Measurements from ENCODE around the gene MRPS27.

MRPS27 gene

DNA sequence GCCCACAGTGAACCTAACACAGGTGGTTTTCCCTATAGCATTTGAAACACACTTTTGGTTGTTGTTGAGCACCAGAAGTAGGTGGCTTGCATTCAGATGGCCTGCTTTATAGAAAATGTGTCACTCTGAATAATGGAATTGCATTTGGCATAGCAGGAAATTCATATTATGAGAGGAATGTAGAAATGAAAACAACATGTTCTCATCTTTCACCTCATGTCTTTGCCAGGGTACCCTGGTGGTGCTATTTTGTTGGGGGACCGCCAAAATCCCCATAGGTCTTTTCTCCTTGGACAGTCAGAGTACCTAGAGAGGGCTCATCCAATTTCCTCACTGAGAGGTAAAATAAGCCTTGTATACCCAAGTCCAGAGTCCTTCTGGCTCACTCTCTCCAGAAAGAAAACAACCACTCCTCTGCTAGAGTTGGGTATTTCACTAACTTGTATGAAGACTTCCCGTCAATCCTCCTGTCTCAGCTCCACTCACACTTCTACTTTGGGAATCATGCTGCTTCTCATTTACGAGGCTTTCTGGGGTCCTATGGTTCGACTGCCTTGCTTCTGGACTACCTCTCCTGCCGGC is 67.4 kb downstream of the MRPS27 start:
- H3K9me3 Mint-ChIP-seq: no peaks in the 10 kb centered on the region
- H3K4me1 Mint-ChIP-seq (ENCODE audit: low read depth in 2 of 2): peaks cover 7 to 8% of the 10 kb centered on the region in 2 donors
- no peak for DNase-seq
- no peaks in the 10 kb centered on the region for H3K27me3 Mint-ChIP-seq
- H3K27ac Mint-ChIP-seq: no peak overlapping the region
- no peaks in the 10 kb centered on the region for H3K36me3 Mint-ChIP-seq (ENCODE audit: insufficient read depth)
- H3K4me3 Mint-ChIP-seq: no peak overlapping the region
- no peak for ATAC-seq (replicated peaks)

DNA sequence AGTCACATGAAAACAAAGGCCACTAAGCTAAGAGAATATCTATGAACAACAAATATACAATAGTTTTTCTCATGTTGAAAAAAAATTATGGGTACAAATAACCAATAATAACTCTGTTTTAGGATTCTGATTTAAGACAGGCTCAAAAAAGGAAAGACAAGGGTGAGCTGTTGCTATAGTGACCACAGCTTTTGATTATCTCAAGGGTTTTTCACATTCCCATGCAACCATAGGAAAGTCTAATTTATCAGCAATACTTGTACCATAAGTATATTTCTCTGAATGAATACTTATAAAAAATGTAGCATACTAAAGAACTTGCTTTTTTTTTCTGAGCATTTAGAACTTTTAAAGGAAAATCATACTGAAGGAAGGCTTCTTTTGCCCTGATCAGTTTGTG is 68.0 kb downstream of the MRPS27 start:
- ATAC-seq (replicated peaks): no peak

DNA sequence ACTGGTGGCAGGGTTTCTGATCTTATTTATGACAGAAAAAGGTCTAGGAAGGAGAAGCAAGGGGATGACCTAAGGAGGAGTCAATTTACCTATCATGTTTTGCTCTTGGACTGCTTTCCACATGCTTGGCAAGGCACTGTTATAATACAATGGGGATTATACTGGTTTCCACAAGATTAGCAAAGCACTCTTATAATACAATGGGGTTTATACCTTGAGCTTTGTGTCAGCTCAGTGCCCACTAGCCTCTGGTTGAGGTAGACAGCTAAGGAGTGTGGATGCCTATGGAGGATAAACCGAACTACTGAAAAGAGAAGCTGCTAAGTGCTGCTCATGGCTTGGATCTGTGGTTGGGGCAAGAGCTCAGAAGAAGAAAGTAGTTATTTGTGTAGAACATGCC is 68.7 kb downstream of the MRPS27 start:
- Mint-ChIP-seq H3K36me3 (ENCODE audit: insufficient read depth) (no peaks in the 10 kb centered on the region), H3K27me3 (no peaks in the 10 kb centered on the region), H3K27ac (peak overlapping the region in 1 of 2 donors; percentile 24), H3K4me3 (no peak overlapping the region), H3K9me3 (no peaks in the 10 kb centered on the region), H3K4me1 (ENCODE audit: low read depth in 2 of 2) (peaks cover 11% of the 10 kb centered on the region in 2 donors)
- ATAC-seq (replicated peaks) (no peak), DNase-seq (no peak)

More for the DNA sequence above, 68.0 kb downstream of the MRPS27 start:
- peaks cover 7 to 8% of the 10 kb centered on the region in 2 donors for H3K4me1 Mint-ChIP-seq (ENCODE audit: low read depth in 2 of 2)
- H3K27ac Mint-ChIP-seq: no peak overlapping the region
- H3K9me3 Mint-ChIP-seq: no peaks in the 10 kb centered on the region
- H3K4me3 Mint-ChIP-seq: no peak overlapping the region
- DNase-seq: no peak
- no peaks in the 10 kb centered on the region for H3K27me3 Mint-ChIP-seq
- no peaks in the 10 kb centered on the region for H3K36me3 Mint-ChIP-seq (ENCODE audit: insufficient read depth)

DNA sequence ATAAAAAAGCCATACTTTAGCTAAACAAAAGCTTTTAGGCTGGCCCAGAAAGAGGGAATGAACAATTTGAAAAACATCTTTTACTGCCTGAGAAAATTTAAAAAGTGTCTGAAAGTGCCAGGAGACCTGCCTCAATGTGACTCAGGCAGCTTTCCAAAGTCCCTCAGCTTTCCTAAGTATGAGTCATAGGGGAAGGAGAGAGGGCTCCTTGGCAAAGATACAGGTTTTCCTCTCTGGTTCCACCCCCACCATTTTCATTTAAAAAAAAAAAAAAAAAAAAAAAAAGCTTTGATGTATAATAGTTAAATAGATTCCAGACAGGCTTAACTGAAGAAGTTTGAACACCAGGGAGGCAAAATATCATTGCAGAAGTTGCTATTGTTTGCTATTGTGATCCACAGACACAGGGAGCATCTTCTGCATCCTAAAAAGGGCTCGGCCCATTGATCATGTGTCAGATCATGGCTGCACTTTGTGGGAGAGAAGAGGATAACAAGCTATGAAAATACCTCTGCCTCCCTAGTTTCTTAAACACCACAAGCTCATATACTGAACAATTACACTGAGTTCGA is 71.5 kb downstream of the MRPS27 start:
- ATAC-seq (replicated peaks) (no peak), DNase-seq (no peak)
- no peaks in the 10 kb centered on the region for H3K36me3 Mint-ChIP-seq (ENCODE audit: insufficient read depth)
- no peaks in the 10 kb centered on the region for H3K9me3 Mint-ChIP-seq
- H3K4me3 Mint-ChIP-seq: no peak overlapping the region
- H3K27ac Mint-ChIP-seq: no peak overlapping the region
- H3K4me1 Mint-ChIP-seq (ENCODE audit: low read depth in 2 of 2): peaks cover 19 to 21% of the 10 kb centered on the region in 2 donors
- no peaks in the 10 kb centered on the region for H3K27me3 Mint-ChIP-seq

GRCh38 chr5:72246954-72247442 is 73.0 kb downstream of the MRPS27 start:
- Mint-ChIP-seq H3K27me3 (no peaks in the 10 kb centered on the region), H3K9me3 (no peaks in the 10 kb centered on the region), H3K4me1 (ENCODE audit: low read depth in 2 of 2) (peaks cover 16 to 23% of the 10 kb centered on the region in 2 donors), H3K27ac (no peak overlapping the region), H3K4me3 (no peak overlapping the region), H3K36me3 (ENCODE audit: insufficient read depth) (no peaks in the 10 kb centered on the region)
- DNase-seq: no peak
- no peak for ATAC-seq (replicated peaks)

DNA sequence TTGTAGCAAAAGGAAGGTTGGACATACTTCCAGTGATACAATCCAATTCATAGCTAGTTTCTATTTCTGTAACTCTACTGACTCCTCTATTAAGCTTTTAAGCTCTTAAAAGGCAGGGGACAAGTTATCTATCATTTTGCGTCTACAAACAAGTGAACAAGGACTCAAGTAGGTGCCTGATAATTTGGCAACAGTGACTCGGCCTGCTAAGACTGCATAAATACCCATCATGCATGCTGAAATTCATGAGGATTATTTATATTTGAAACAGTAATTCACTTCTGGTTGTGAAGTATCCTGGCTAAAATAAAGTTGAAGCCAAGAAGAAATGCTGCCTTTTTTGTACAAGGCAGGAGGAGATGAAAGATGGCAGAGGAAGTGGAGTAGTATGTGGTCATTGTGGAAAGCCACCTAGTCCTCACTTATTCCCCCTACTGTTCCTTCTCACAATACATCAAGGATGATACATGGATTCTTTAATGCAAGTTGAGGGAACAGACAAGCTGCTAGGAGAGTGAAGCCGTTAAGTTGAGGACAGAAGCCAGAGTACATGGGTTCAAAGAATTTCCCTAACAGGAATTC is 74.0 kb downstream of the MRPS27 start:
- DNase-seq (no peak), ATAC-seq (replicated peaks) (no peak)
- H3K4me1 Mint-ChIP-seq (ENCODE audit: low read depth in 2 of 2): peaks cover 19 to 21% of the 10 kb centered on the region in 2 donors
- no peak overlapping the region for H3K4me3 Mint-ChIP-seq
- H3K36me3 Mint-ChIP-seq (ENCODE audit: insufficient read depth): no peaks in the 10 kb centered on the region
- no peaks in the 10 kb centered on the region for H3K9me3 Mint-ChIP-seq
- no peak overlapping the region for H3K27ac Mint-ChIP-seq
- H3K27me3 Mint-ChIP-seq: no peaks in the 10 kb centered on the region

GRCh38 chr5:72245546-72245945 is 74.5 kb downstream of the MRPS27 start:
- ATAC-seq (replicated peaks) (no peak), DNase-seq (no peak)
- no peak overlapping the region for H3K27ac Mint-ChIP-seq
- H3K9me3 Mint-ChIP-seq: no peaks in the 10 kb centered on the region
- H3K4me3 Mint-ChIP-seq: no peak overlapping the region
- peaks cover 15 to 17% of the 10 kb centered on the region in 2 donors for H3K4me1 Mint-ChIP-seq (ENCODE audit: low read depth in 2 of 2)
- no peaks in the 10 kb centered on the region for H3K27me3 Mint-ChIP-seq
- H3K36me3 Mint-ChIP-seq (ENCODE audit: insufficient read depth): no peaks in the 10 kb centered on the region

DNA sequence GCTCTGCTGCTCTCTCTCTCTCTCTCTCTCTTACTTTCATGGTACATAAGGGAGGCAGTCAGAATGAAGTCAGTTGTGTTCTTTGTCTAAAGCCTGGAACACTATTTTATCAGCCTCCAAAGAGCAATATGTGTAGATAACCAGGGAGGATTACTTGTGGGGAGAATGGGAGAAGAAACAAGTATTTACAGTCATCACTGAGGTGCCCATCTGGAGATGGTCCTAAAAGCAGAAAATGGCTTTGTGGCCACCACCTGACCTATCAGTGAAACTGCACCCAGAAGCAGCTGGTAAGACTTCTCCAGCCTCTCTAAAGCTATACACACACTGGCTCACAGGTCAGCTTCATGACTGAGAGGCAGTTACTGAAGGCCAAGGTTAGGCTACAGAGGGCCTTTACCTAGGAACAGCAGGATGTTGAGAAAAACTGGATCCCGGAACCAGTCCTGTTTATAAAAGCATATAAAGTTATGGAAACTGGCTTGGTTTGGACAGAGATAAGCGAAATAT is 75.1 kb downstream of the MRPS27 start:
- Mint-ChIP-seq H3K27ac (no peak overlapping the region), H3K4me3 (no peak overlapping the region), H3K27me3 (no peaks in the 10 kb centered on the region), H3K4me1 (ENCODE audit: low read depth in 2 of 2) (peaks cover 15 to 17% of the 10 kb centered on the region in 2 donors), H3K9me3 (no peaks in the 10 kb centered on the region), H3K36me3 (ENCODE audit: insufficient read depth) (no peaks in the 10 kb centered on the region)
- DNase-seq (peak in 1 of 3 experiments; percentile 11), ATAC-seq (replicated peaks) (peak; percentile 58)

- Mint-ChIP-seq H3K9me3 (no peaks in the 10 kb centered on the region), H3K4me1 (ENCODE audit: low read depth in 2 of 2) (peaks cover 15 to 17% of the 10 kb centered on the region in 2 donors), H3K27me3 (no peaks in the 10 kb centered on the region), H3K4me3 (no peak overlapping the region), H3K36me3 (ENCODE audit: insufficient read depth) (peaks cover 3% of the 10 kb centered on the region), H3K27ac (no peak overlapping the region)
- ATAC-seq (replicated peaks): no peak
- DNase-seq: no peak
Observed at GRCh38 chr5:72243706-72244105, 76.3 kb downstream of the MRPS27 start.

GRCh38 chr5:72242796-72243475 is 77.1 kb downstream of the MRPS27 start:
- H3K36me3 Mint-ChIP-seq (ENCODE audit: insufficient read depth): peaks cover 3% of the 10 kb centered on the region
- no peak overlapping the region for H3K27ac Mint-ChIP-seq
- no peak for ATAC-seq (replicated peaks)
- DNase-seq: no peak
- no peaks in the 10 kb centered on the region for H3K9me3 Mint-ChIP-seq
- H3K4me1 Mint-ChIP-seq (ENCODE audit: low read depth in 2 of 2): peaks cover 15 to 17% of the 10 kb centered on the region in 2 donors
- H3K4me3 Mint-ChIP-seq: no peak overlapping the region
- no peaks in the 10 kb centered on the region for H3K27me3 Mint-ChIP-seq

GRCh38 chr5:72241346-72242003 is 78.6 kb downstream of the MRPS27 start:
- Mint-ChIP-seq H3K4me1 (ENCODE audit: low read depth in 2 of 2) (peaks cover 12 to 20% of the 10 kb centered on the region in 2 donors), H3K9me3 (no peaks in the 10 kb centered on the region)

GRCh38 chr5:72238712-72239445 is 81.2 kb downstream of the MRPS27 start:
- DNase-seq (no peak), ATAC-seq (replicated peaks) (no peak)
- Mint-ChIP-seq H3K36me3 (ENCODE audit: insufficient read depth) (peaks cover 12% of the 10 kb centered on the region), H3K4me1 (ENCODE audit: low read depth in 2 of 2) (peaks cover 14 to 28% of the 10 kb centered on the region in 2 donors), H3K4me3 (no peak overlapping the region), H3K27ac (no peak overlapping the region), H3K9me3 (no peaks in the 10 kb centered on the region), H3K27me3 (no peaks in the 10 kb centered on the region)

More at GRCh38 chr5:72241346-72242003, 78.6 kb downstream of the MRPS27 start:
- H3K4me3 Mint-ChIP-seq: no peak overlapping the region
- DNase-seq (no peak), ATAC-seq (replicated peaks) (no peak)
- peaks cover 7% of the 10 kb centered on the region for H3K36me3 Mint-ChIP-seq (ENCODE audit: insufficient read depth)
- no peak overlapping the region for H3K27ac Mint-ChIP-seq
- no peaks in the 10 kb centered on the region for H3K27me3 Mint-ChIP-seq

DNA sequence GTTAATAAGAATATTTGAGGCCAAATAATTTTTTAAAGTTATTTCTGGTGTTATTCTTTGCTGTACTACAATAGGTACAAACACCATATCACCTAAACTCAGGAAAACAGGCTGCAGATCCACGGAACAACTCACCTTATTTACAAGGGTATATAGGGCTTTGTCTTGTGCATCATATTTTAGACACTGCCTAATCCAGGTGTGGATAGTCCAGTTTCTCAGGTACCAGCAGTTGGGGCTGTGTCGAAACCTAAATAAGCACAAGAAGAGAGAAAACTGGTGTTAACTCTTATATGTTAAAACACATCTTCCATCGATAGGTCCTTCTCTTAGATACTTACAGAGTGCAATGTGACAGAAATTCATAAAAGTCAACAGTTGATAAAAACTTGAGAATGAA is 82.2 kb downstream of the MRPS27 start:
- Mint-ChIP-seq H3K9me3 (no peaks in the 10 kb centered on the region), H3K4me1 (ENCODE audit: low read depth in 2 of 2) (peaks cover 16 to 31% of the 10 kb centered on the region in 2 donors), H3K27ac (no peak overlapping the region), H3K4me3 (no peak overlapping the region), H3K27me3 (no peaks in the 10 kb centered on the region), H3K36me3 (ENCODE audit: insufficient read depth) (peaks cover 12% of the 10 kb centered on the region)
- no peak for DNase-seq
- ATAC-seq (replicated peaks): no peak
